Endothelial cell of umbilical vein (primary cell): ENCODE measurements around the gene PDX1. TPM values are rescaled to one million over a fixed set of nuclear protein-coding genes. Genes with fewer than 3 reads are reported as not detected.

Experiments used
- BruUV-seq: library from RNA; stranded (reverse); fragments of 400-500 nt; replicated peaks from 2 replicates; lab custom pipeline; 2021; lab: Mats Ljungman, UMichigan
- CTCF ChIA-PET: fragments of 300-600, 350-600 bp; sonication (Branson Sonifier 250); formaldehyde crosslinking; loops from one replicate; lab custom pipeline; 2021; ENCODE audit warnings: antibody characterized with exemption, inconsistent platforms; lab: Charles Lee
- POLR2A ChIA-PET: fragments of 300-600, 350-600 bp; sonication (Branson Sonifier 250); formaldehyde crosslinking; loops from one replicate; lab custom pipeline; 2021; ENCODE audit warnings: antibody characterized with exemption, inconsistent platforms; lab: Charles Lee
- DNase-seq: peaks from one replicate; pipeline ENCODE4 v3.0.0-alpha.2; 2011; ENCODE audit warnings: low read depth, low spot score
- FAIRE-seq: peaks from 2 replicates; lab custom pipeline; 2011; peaks lifted over from hg19 to GRCh38; lab: Jason Lieb, UNC
- H2AFZ ChIP-seq: 2 replicates; pipeline ENCODE4 v1.6.0; 2012; ENCODE audit warnings: low read depth, low read length, control low read depth, inconsistent platforms
- H3K27ac ChIP-seq: 2 replicates; pipeline ENCODE4 v1.5.1; 2011; ENCODE audit warnings: low read depth, mild to moderate bottlenecking, control low read depth, low read length, moderate library complexity; ENCODE audit not compliant: insufficient read depth
- H3K27me3 ChIP-seq, 2 experiments: 2 replicates each; pipeline versions ENCODE4 v1.6.0 to v1.6.1; 2011; ENCODE audit warnings: low read length in 2 of 2, mixed read lengths in 1 of 2; ENCODE audit not compliant: control insufficient read depth in 2 of 2, insufficient read depth in 2 of 2
- H3K36me3 ChIP-seq, 2 experiments: 2 replicates in 1 of 2; 3 replicates in 1 of 2; pipeline ENCODE4 v1.5.1; 2011; ENCODE audit warnings: low read length in 2 of 2, mild to moderate bottlenecking in 1 of 2, moderate library complexity in 1 of 2; ENCODE audit not compliant: control insufficient read depth in 2 of 2, insufficient read depth in 2 of 2; ENCODE audit errors: extremely low read depth in 1 of 2
- H3K4me1 ChIP-seq: 3 replicates; pipeline ENCODE4 v1.5.1; 2011; ENCODE audit warnings: mild to moderate bottlenecking, low read length; ENCODE audit not compliant: control insufficient read depth, insufficient read depth; ENCODE audit errors: extremely low read depth
- H3K4me2 ChIP-seq: 2 replicates; pipeline ENCODE4 v1.6.1; 2011; ENCODE audit warnings: low read length, control low read depth, mixed read lengths; ENCODE audit not compliant: insufficient read depth
- H3K4me3 ChIP-seq, 3 experiments: fragments of 200-600 bp in 1 of 3; sonication (generic), shearing (Covaris generic) in 1 of 3; replicated peaks in 1 of 3; 2 replicates each; pipeline ENCODE4 v1.5.1; 2011 to 2016; ENCODE audit warnings: control low read depth in 3 of 3, low read length in 3 of 3, mild to moderate bottlenecking in 2 of 3, inconsistent platforms in 1 of 3, low read depth in 1 of 3, moderate library complexity in 1 of 3; ENCODE audit not compliant: insufficient read depth in 1 of 3
- H3K79me2 ChIP-seq: 2 replicates; pipeline ENCODE4 v1.6.0; 2012; ENCODE audit warnings: low read length, inconsistent platforms; ENCODE audit not compliant: control insufficient read depth, insufficient read depth
- H3K9ac ChIP-seq: replicated peaks from 2 replicates; pipeline ENCODE3; 2011; ENCODE audit warnings: low read length, control low read depth; ENCODE audit not compliant: insufficient read depth; ENCODE audit errors: extremely low read depth
- H3K9me1 ChIP-seq: replicated peaks from 3 replicates; pipeline ENCODE4 v1.6.0; 2011; ENCODE audit warnings: mild to moderate bottlenecking, low read length; ENCODE audit not compliant: control insufficient read depth, insufficient read depth; ENCODE audit errors: extremely low read depth
- H3K9me3 ChIP-seq: replicated peaks from 2 replicates; pipeline ENCODE4 v1.5.1; 2012; ENCODE audit warnings: low read length, inconsistent platforms; ENCODE audit not compliant: control insufficient read depth, insufficient read depth
- H4K20me1 ChIP-seq: replicated peaks from 2 replicates; pipeline ENCODE3; 2011; ENCODE audit warnings: mild to moderate bottlenecking, low read length; ENCODE audit not compliant: control insufficient read depth, insufficient read depth; ENCODE audit errors: extremely low read depth
- CTCF ChIP-seq, 2 donors: IDR thresholded peaks; 1 replicate in 1 of 2; 2 replicates in 1 of 2; pipeline ENCODE4 v1.5.1; 2011; ENCODE audit warnings: low read length in 2 of 2, mild to moderate bottlenecking in 2 of 2, moderate library complexity in 2 of 2, control low read depth in 1 of 2, inconsistent platforms in 1 of 2, low read depth in 1 of 2; ENCODE audit not compliant: insufficient read depth in 1 of 2; ENCODE audit errors: extremely low read depth in 1 of 2
- EZH2 ChIP-seq: IDR thresholded peaks from 2 replicates; pipeline ENCODE4 v1.6.1; 2012; ENCODE audit warnings: borderline replicate concordance, low read depth, mild to moderate bottlenecking, moderate library complexity, low read length, inconsistent platforms; ENCODE audit not compliant: severe bottlenecking
- FOS ChIP-seq: IDR thresholded peaks from 2 replicates; pipeline ENCODE4 v1.6.1; 2011; ENCODE audit warnings: mild to moderate bottlenecking, low read length, moderate library complexity, borderline replicate concordance; ENCODE audit not compliant: insufficient read depth
- GATA2 ChIP-seq: IDR thresholded peaks from 2 replicates; pipeline ENCODE4 v1.7.0; 2011; ENCODE audit warnings: low read depth, mild to moderate bottlenecking, moderate library complexity, mixed read lengths, low read length; ENCODE audit not compliant: insufficient read length, insufficient read depth
- JUN ChIP-seq: IDR thresholded peaks from 2 replicates; pipeline ENCODE4 v1.6.1; 2011; ENCODE audit warnings: borderline replicate concordance, low read depth; ENCODE audit not compliant: insufficient read length, insufficient read depth
- MAX ChIP-seq: IDR thresholded peaks from 2 replicates; pipeline ENCODE4 v1.6.1; 2011; ENCODE audit not compliant: insufficient read depth, insufficient read length
- MYC ChIP-seq: IDR thresholded peaks from one replicate; pipeline ENCODE4 v1.6.1; 2011; ENCODE audit warnings: mild to moderate bottlenecking, low read depth, low read length
- POLR2A ChIP-seq: IDR thresholded peaks from 2 replicates; pipeline ENCODE4 v1.6.1; 2012; ENCODE audit warnings: low read depth, mild to moderate bottlenecking, control low read depth, low read length
- POLR2AphosphoS5 ChIP-seq: IDR thresholded peaks from 2 replicates; pipeline ENCODE4 v1.6.1; 2012; ENCODE audit warnings: low read depth, mild to moderate bottlenecking, control low read depth, low read length, moderate library complexity; ENCODE audit not compliant: insufficient read depth
- dilution Hi-C: fragments of 300-500 bp; cut with MboI; formaldehyde crosslinking; loops from one replicate; pipeline ENCODE4 v1.15.0; 2019; ENCODE audit warnings: low sequenced_read_pairs; ENCODE audit not compliant: extremely low pct_ligation_motif_present
- intact Hi-C: fragments of 100-400 bp; cut with micrococcal nuclease; formaldehyde crosslinking; loops from one replicate; pipeline ENCODE4 v1.10.0; 2022
- polyA plus RNA-seq, 4 experiments: library from polyadenylated mRNA; depleted of rRNA in 3 of 4; stranded (reverse) in 3 of 4; unstranded in 1 of 4; fragments of >200 nt; gene quantifications; 2 replicates each; pipeline versions ENCODE4 v1.2.1 to v1.2.3, GENCODE V29; 2011 to 2012; ENCODE audit warnings: missing spikeins in 1 of 4
- total RNA-seq: library from RNA; stranded (reverse); gene quantifications from 2 replicates; pipeline ENCODE4 v1.2.3, GENCODE V29; 2021

Gene PDX1
- total and polyA plus RNA-seq, 2 donors (not counting 3 experiments of a cell fraction or from before 2014, with no cell fraction given): not detected

GRCh38 chr13:27925220-27925991, 5.6 kb downstream of the PDX1 start:
- no peak for DNase-seq
- H3K27me3 ChIP-seq: peaks cover 90 to 100% of the 10 kb centered on the region in 2 experiments
- no peak overlapping the region for H3K9ac ChIP-seq
- dilution Hi-C loops (no loop called here), intact Hi-C loops (no loop called here)
- BruUV-seq: no TSS peak
- no peak overlapping the region for H3K4me3 ChIP-seq
- H3K79me2 ChIP-seq: no peaks in the 10 kb centered on the region
- CTCF ChIA-PET: no interaction called here
- no peaks in the 10 kb centered on the region for H4K20me1 ChIP-seq
- POLR2A ChIA-PET: no interaction called here
- H3K4me2 ChIP-seq: no peak overlapping the region
- no peaks in the 10 kb centered on the region for H3K9me3 ChIP-seq
- H3K27ac ChIP-seq: no peak overlapping the region
- H3K36me3 ChIP-seq: no peaks in the 10 kb centered on the region
- TF ChIP-seq POLR2A (no peak), EZH2 (no peak), JUN (no peak), POLR2AphosphoS5 (no peak), FOS (no peak), MYC (no peak), MAX (no peak), CTCF (IDR thresholded peaks at IDR 0.05; ENCODE audit: extremely low read depth in 1 of 2, insufficient read depth in 1 of 2, low read depth in 1 of 2, low read length in 2 of 2) (no peak), GATA2 (no peak)
- peaks cover 2% of the 10 kb centered on the region for H3K4me1 ChIP-seq
- H2AFZ ChIP-seq: no peak overlapping the region
- no peak for FAIRE-seq
- no peaks in the 10 kb centered on the region for H3K9me1 ChIP-seq
